HEK293 (cell line): ENCODE results near the gene ZNF438.

Experiments used
- GLI2 ChIP-seq: fragments of 450-650 bp; formaldehyde crosslinking; IDR thresholded peaks from 2 replicates; pipeline ENCODE4; 2017; ENCODE audit warnings: missing biosample characterization, missing genetic modification characterization, low read depth, borderline replicate concordance
- ZNF140 ChIP-seq: fragments of 450-650 bp; formaldehyde crosslinking; IDR thresholded peaks from 2 replicates; pipeline ENCODE4 v1.5.1; 2016; ENCODE audit warnings: missing biosample characterization, missing genetic modification characterization
- ZNF214 ChIP-seq: fragments of 450-650 bp; formaldehyde crosslinking; IDR thresholded peaks from 2 replicates; pipeline ENCODE4 v1.5.1; 2017; ENCODE audit warnings: missing biosample characterization, mild to moderate bottlenecking, missing genetic modification characterization, borderline replicate concordance
- ZNF266 ChIP-seq: fragments of 450-650 bp; formaldehyde crosslinking; IDR thresholded peaks from 2 replicates; pipeline ENCODE4 v1.5.1; 2016; ENCODE audit warnings: missing biosample characterization, missing genetic modification characterization, low read depth
- ZNF354C ChIP-seq: fragments of 450-650 bp; formaldehyde crosslinking; IDR thresholded peaks from 2 replicates; pipeline ENCODE4 v1.5.1; 2016; ENCODE audit warnings: missing biosample characterization, missing genetic modification characterization, low read depth, borderline replicate concordance
- ZNF394 ChIP-seq: fragments of 450-650 bp; formaldehyde crosslinking; IDR thresholded peaks from 2 replicates; pipeline ENCODE4 v1.5.1; 2016; ENCODE audit warnings: missing biosample characterization, missing genetic modification characterization, mild to moderate bottlenecking, moderate library complexity, borderline replicate concordance
- ZNF510 ChIP-seq: fragments of 450-650 bp; formaldehyde crosslinking; IDR thresholded peaks from 2 replicates; pipeline ENCODE4 v1.5.1; 2018; ENCODE audit warnings: mild to moderate bottlenecking, missing genetic modification characterization, missing biosample characterization; ENCODE audit not compliant: insufficient replicate concordance
- ZNF629 ChIP-seq: fragments of 450-650 bp; formaldehyde crosslinking; IDR thresholded peaks from 2 replicates; pipeline ENCODE4 v1.5.1; 2017; ENCODE audit warnings: missing biosample characterization, missing genetic modification characterization

Gene ZNF438

DNA sequence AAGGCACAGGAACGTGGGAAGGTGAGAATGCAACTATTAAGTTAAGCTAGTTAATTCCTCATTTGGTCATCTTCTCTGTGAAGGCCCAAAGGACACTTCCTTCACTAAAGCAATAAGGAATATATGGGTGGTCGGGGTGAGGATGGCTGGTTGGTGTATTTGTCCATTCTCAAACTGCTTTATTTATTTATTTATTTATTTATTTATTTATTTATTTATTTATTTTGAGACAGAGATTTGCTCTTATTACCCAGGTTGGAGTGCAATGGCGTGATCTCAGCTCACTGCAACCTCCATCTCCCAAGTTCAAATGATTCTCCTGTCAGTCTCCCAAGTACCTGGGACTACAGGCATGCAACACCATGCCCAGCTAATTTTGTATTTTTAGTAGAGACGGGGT lies 236.6 kb downstream of the ZNF438 start (continued):
- TF ChIP-seq ZNF629 (tag by site-specific recombination) (0 out of 2 replicates have a peak, but pooled peaks have one; percentile 20), GLI2 (tag by site-specific recombination) (peak; percentile 30; the same call in 1 of the 2 replicates), ZNF394 (tag by site-specific recombination) (peak; percentile 88), ZNF266 (tag by site-specific recombination) (peak; percentile 84), ZNF354C (0 out of 2 replicates have a peak, but pooled peaks have one; percentile 29), ZNF510 (peak; percentile 64), ZNF214 (tag by site-specific recombination) (peak; percentile 39; the same call in 1 of the 2 replicates), ZNF140 (tag by site-specific recombination) (peak; percentile 69; the same call in 1 of the 2 replicates)
